H1 (cell line): ENCODE results near the gene TMEM39B. TPM values are rescaled to one million over a fixed set of nuclear protein-coding genes. Genes with fewer than 3 reads are reported as not detected.

Source experiments
- CTCF ChIA-PET: fragments of 300-600 bp; sonication (Branson Sonifier 250); formaldehyde crosslinking; loops from one replicate; lab custom pipeline; 2021; ENCODE audit not compliant: partially characterized antibody; lab: Charles Lee
- POLR2A ChIA-PET: fragments of 300-600 bp; sonication (Branson Sonifier 250); formaldehyde crosslinking; loops from one replicate; lab custom pipeline; 2021; ENCODE audit warnings: inconsistent platforms; ENCODE audit not compliant: partially characterized antibody; lab: Charles Lee
- DNase-seq, 2 experiments: peaks; one replicate each; pipeline versions ENCODE4 v3.0.0 to v3.0.0-alpha.2; 2010 to 2022; ENCODE audit warnings: low spot score in 2 of 2, low read depth in 1 of 2, mixed read lengths in 1 of 2
- FAIRE-seq: peaks from 2 replicates; lab custom pipeline; 2011; peaks lifted over from hg19 to GRCh38; lab: Jason Lieb, UNC
- H2AFZ ChIP-seq: 2 replicates; pipeline ENCODE4 v1.8.1; 2012; ENCODE audit warnings: low read length, inconsistent platforms
- H2AK5ac ChIP-seq: 2 replicates; pipeline ENCODE4 v1.6.1; 2013; ENCODE audit warnings: low read depth, low read length
- H2BK120ac ChIP-seq: replicated peaks from 2 replicates; pipeline ENCODE3; 2013; ENCODE audit warnings: low read depth, low read length, inconsistent platforms
- H2BK12ac ChIP-seq: 2 replicates; pipeline ENCODE4 v1.6.1; 2013; ENCODE audit warnings: low read depth, low read length
- H2BK15ac ChIP-seq: 2 replicates; pipeline ENCODE4 v1.6.1; 2013; ENCODE audit warnings: low read length
- H2BK20ac ChIP-seq: 2 replicates; pipeline ENCODE4 v1.6.1; 2013; ENCODE audit warnings: low read length
- H2BK5ac ChIP-seq: 2 replicates; pipeline ENCODE4 v1.6.1; 2013; ENCODE audit warnings: low read depth, low read length
- H3K14ac ChIP-seq: 2 replicates; pipeline ENCODE4 v1.6.1; 2013; ENCODE audit warnings: inconsistent platforms; ENCODE audit not compliant: insufficient read length
- H3K18ac ChIP-seq: 2 replicates; pipeline ENCODE4 v1.6.1; 2013; ENCODE audit warnings: low read length; ENCODE audit errors: extremely low read depth
- H3K23ac ChIP-seq: 2 replicates; pipeline ENCODE4 v1.6.1; 2013; ENCODE audit warnings: inconsistent platforms; ENCODE audit not compliant: insufficient read length
- H3K23me2 ChIP-seq: 2 replicates; pipeline ENCODE4 v1.6.1; 2013; ENCODE audit warnings: low read depth, low read length
- H3K27ac ChIP-seq: 2 replicates; pipeline ENCODE4 v1.6.1; 2011; ENCODE audit warnings: low read depth, low read length, inconsistent platforms
- H3K27me3 ChIP-seq, 4 experiments: replicated peaks in 1 of 4; 1 replicate in 1 of 4; 2 replicates in 3 of 4; pipeline versions ENCODE4 v1.6.1 to v1.8.1; 2011 to 2013; ENCODE audit warnings: low read length in 3 of 4, mild to moderate bottlenecking in 3 of 4, inconsistent platforms in 2 of 4, mixed read lengths in 2 of 4, moderate library complexity in 1 of 4; ENCODE audit not compliant: control insufficient read depth in 3 of 4, insufficient read depth in 3 of 4; ENCODE audit errors: extremely low read depth in 1 of 4
- H3K36me3 ChIP-seq, 4 experiments: 2 replicates each; pipeline versions ENCODE4 v1.6.1 to v1.8.1; 2011 to 2013; ENCODE audit warnings: mild to moderate bottlenecking in 4 of 4, low read length in 3 of 4, moderate library complexity in 2 of 4, control low read depth in 1 of 4, inconsistent platforms in 1 of 4; ENCODE audit not compliant: insufficient read depth in 4 of 4, control insufficient read depth in 2 of 4
- H3K4ac ChIP-seq: replicated peaks from 2 replicates; pipeline ENCODE3; 2013; ENCODE audit warnings: low read length, low read depth, mixed read lengths, inconsistent platforms; ENCODE audit not compliant: insufficient read length
- H3K4me1 ChIP-seq, 4 experiments: replicated peaks in 1 of 4; 1 replicate in 1 of 4; 2 replicates in 3 of 4; pipeline versions ENCODE4 v1.6.1 to v1.8.1; 2011 to 2013; ENCODE audit warnings: low read length in 3 of 4, inconsistent platforms in 2 of 4, mixed read lengths in 1 of 4; ENCODE audit not compliant: insufficient read depth in 4 of 4, control insufficient read depth in 3 of 4
- H3K4me2 ChIP-seq, 2 experiments: 2 replicates each; pipeline versions ENCODE4 v1.6.1 to v1.8.1; 2011 to 2013; ENCODE audit warnings: low read depth in 2 of 2, low read length in 2 of 2, control low read depth in 1 of 2, inconsistent platforms in 1 of 2, mild to moderate bottlenecking in 1 of 2; ENCODE audit not compliant: insufficient read depth in 1 of 2
- H3K4me3 ChIP-seq, 4 experiments: fragments of 200-600, 300-600 bp in 1 of 4; sonication (generic), shearing (Covaris generic), sonication (Bioruptor Twin) in 1 of 4; 2 replicates each; pipeline versions ENCODE4 v1.5.1 to v1.8.1; 2011 to 2016; ENCODE audit warnings: low read length in 4 of 4, low read depth in 3 of 4, control low read depth in 2 of 4, inconsistent platforms in 2 of 4, mild to moderate bottlenecking in 2 of 4, mixed read lengths in 1 of 4, moderate library complexity in 1 of 4; ENCODE audit not compliant: insufficient read depth in 2 of 4; ENCODE audit errors: extremely low read depth in 1 of 4
- H3K56ac ChIP-seq: replicated peaks from 2 replicates; pipeline ENCODE3; 2013; ENCODE audit warnings: low read depth, mild to moderate bottlenecking, mixed read lengths, low read length, inconsistent platforms; ENCODE audit not compliant: insufficient read length
- H3K79me1 ChIP-seq: 2 replicates; pipeline ENCODE4 v1.6.1; 2013; ENCODE audit warnings: low read depth, low read length, control low read depth
- H3K79me2 ChIP-seq, 2 experiments: 2 replicates each; pipeline versions ENCODE4 v1.6.1 to v1.8.1; 2012 to 2013; ENCODE audit warnings: low read length in 2 of 2, mild to moderate bottlenecking in 2 of 2, inconsistent platforms in 1 of 2; ENCODE audit not compliant: insufficient read depth in 2 of 2, control insufficient read depth in 1 of 2
- H3K9ac ChIP-seq, 4 experiments: replicated peaks in 1 of 4; 1 replicate in 1 of 4; 2 replicates in 3 of 4; pipeline versions ENCODE4 v1.6.1 to v1.8.1; 2011 to 2013; ENCODE audit warnings: low read depth in 3 of 4, low read length in 3 of 4, control low read depth in 2 of 4, mild to moderate bottlenecking in 2 of 4, moderate library complexity in 2 of 4, inconsistent platforms in 1 of 4; ENCODE audit errors: extremely low read depth in 1 of 4
- H3K9me3 ChIP-seq, 2 experiments: 2 replicates each; pipeline versions ENCODE4 v1.6.1 to v1.8.1; 2012 to 2013; ENCODE audit warnings: mild to moderate bottlenecking in 2 of 2, moderate library complexity in 2 of 2, control low read depth in 1 of 2, inconsistent platforms in 1 of 2, low read depth in 1 of 2, low read length in 1 of 2, mixed read lengths in 1 of 2; ENCODE audit not compliant: insufficient read depth in 2 of 2
- H4K20me1 ChIP-seq, 2 experiments: replicated peaks in 1 of 2; 2 replicates each; pipeline versions ENCODE3 to v1.8.1; 2011 to 2013; ENCODE audit warnings: inconsistent platforms in 2 of 2, low read length in 2 of 2, mild to moderate bottlenecking in 1 of 2; ENCODE audit not compliant: insufficient read depth in 2 of 2, control insufficient read depth in 1 of 2
- H4K5ac ChIP-seq: 2 replicates; pipeline ENCODE4 v1.6.1; 2013; ENCODE audit warnings: low read length, low read depth, mixed read lengths, inconsistent platforms; ENCODE audit not compliant: insufficient read length
- H4K8ac ChIP-seq: 2 replicates; pipeline ENCODE4 v1.8.0; 2013; ENCODE audit warnings: mild to moderate bottlenecking, moderate library complexity, low read length, inconsistent platforms; ENCODE audit not compliant: insufficient read depth; ENCODE audit errors: extremely low read depth
- H4K91ac ChIP-seq: replicated peaks from 2 replicates; pipeline ENCODE3; 2013; ENCODE audit warnings: low read length, mixed read lengths, inconsistent platforms; ENCODE audit not compliant: insufficient read length
- ASH2L ChIP-seq: fragments of 200-600, 300-600 bp; sonication (generic); IDR thresholded peaks from one replicate; pipeline ENCODE4 v1.7.1; 2017; ENCODE audit warnings: low read length
- CBX8 ChIP-seq: fragments of 300-800, 300-1000 bp; sonication (generic); IDR thresholded peaks from 2 replicates; pipeline ENCODE4 v1.7.1; 2016; ENCODE audit warnings: low read depth, low read length, borderline replicate concordance
- CHD2 ChIP-seq: IDR thresholded peaks from 2 replicates; pipeline ENCODE4 v1.6.1; 2012; ENCODE audit warnings: low read length, improper control_type of control experiment
- HDAC2 ChIP-seq, 2 experiments: fragments of 300-600 bp in 1 of 2; sonication (generic) in 1 of 2; IDR thresholded peaks; 2 replicates each; pipeline ENCODE4 v1.6.1; 2011 to 2012; ENCODE audit warnings: low read depth in 2 of 2, low read length in 2 of 2, mild to moderate bottlenecking in 2 of 2, moderate library complexity in 2 of 2, borderline replicate concordance in 1 of 2, inconsistent platforms in 1 of 2
- PHF8 ChIP-seq: fragments of 200-600 bp; sonication (generic); conservative IDR thresholded peaks from 2 replicates; pipeline ENCODE4 v1.7.1; 2012; ENCODE audit warnings: low read depth, mild to moderate bottlenecking, inconsistent platforms, low read length, moderate library complexity
- RAD21 ChIP-seq, 2 experiments: IDR thresholded peaks in 1 of 2; conservative IDR thresholded peaks in 1 of 2; 2 replicates each; pipeline ENCODE4 v1.6.1; 2011; ENCODE audit warnings: low read depth in 2 of 2, low read length in 2 of 2, improper control_type of control experiment in 1 of 2, inconsistent platforms in 1 of 2, mild to moderate bottlenecking in 1 of 2, moderate library complexity in 1 of 2
- RXRA ChIP-seq: IDR thresholded peaks from 2 replicates; pipeline ENCODE4 v1.6.1; 2011; ENCODE audit warnings: low read depth, mild to moderate bottlenecking, low read length, moderate library complexity; ENCODE audit not compliant: insufficient read depth
- SUZ12 ChIP-seq: fragments of 200-600 bp; sonication (generic); IDR thresholded peaks from 2 replicates; pipeline ENCODE4 v1.6.1; 2012; ENCODE audit warnings: mild to moderate bottlenecking, inconsistent platforms, low read length, moderate library complexity, mixed read lengths
- TAF1 ChIP-seq: IDR thresholded peaks from 2 replicates; pipeline ENCODE4 v1.6.1; 2011; ENCODE audit warnings: mild to moderate bottlenecking, low read depth, low read length
- TAF7 ChIP-seq: optimal IDR thresholded peaks from 2 replicates; pipeline ENCODE3; 2011; ENCODE audit warnings: low read depth, mild to moderate bottlenecking, inconsistent platforms, low read length, moderate library complexity, borderline replicate concordance
- WGBS, 2 experiments: shearing (Covaris generic) in 1 of 2; methylation state at CpG; one replicate each; pipeline versions ENCODE4 v1.1.6 to v1.1.7; 2013 to 2015; ENCODE audit warnings: low lambda C conversion rate in 2 of 2, mixed read lengths in 2 of 2, inconsistent platforms in 1 of 2, low coverage in 1 of 2, missing lambda C conversion rate in 1 of 2; ENCODE audit not compliant: insufficient replicate concordance in 2 of 2, insufficient coverage in 1 of 2, insufficient read length in 1 of 2; ENCODE audit errors: extremely low coverage in 1 of 2, missing lambda C conversion rate in 1 of 2; 5-methylcytosine and 5-hydroxymethylcytosine counted together
- polyA plus RNA-seq, 7 experiments: library from polyadenylated mRNA; depleted of rRNA in 3 of 7; stranded (reverse) in 5 of 7; unstranded in 2 of 7; fragments of >200 nt in 5 of 7; fragments of 200-250 nt in 2 of 7; gene quantifications; 1 replicate in 5 of 7; 2 replicates in 1 of 7; 4 replicates in 1 of 7; pipeline versions ENCODE4 v1.2.1 to v1.2.3, GENCODE V29; 2011 to 2013; ENCODE audit warnings: missing spikeins in 2 of 7, mixed read lengths in 2 of 7
- total RNA-seq: library from RNA; stranded (reverse); fragmentation: NEBNext Ultra II Directional; extraction: Animal tissue kit (Norgen Biotek cat#: 25700); gene quantifications from 2 replicates; pipeline ENCODE4 v1.2.1, GENCODE V29; 2021
- TF ChIP-seq, protein P1 (sequence below): IDR thresholded peaks from 2 replicates; pipeline ENCODE4 v1.6.1; 2012; ENCODE audit warnings: low read length, inconsistent platforms

Gene TMEM39B
- total and polyA plus RNA-seq, 2 of the 8 experiments (the other 6 are each of a cell fraction or from before 2014, with no cell fraction given) = 25.3 to 32.7 TPM

DNA sequence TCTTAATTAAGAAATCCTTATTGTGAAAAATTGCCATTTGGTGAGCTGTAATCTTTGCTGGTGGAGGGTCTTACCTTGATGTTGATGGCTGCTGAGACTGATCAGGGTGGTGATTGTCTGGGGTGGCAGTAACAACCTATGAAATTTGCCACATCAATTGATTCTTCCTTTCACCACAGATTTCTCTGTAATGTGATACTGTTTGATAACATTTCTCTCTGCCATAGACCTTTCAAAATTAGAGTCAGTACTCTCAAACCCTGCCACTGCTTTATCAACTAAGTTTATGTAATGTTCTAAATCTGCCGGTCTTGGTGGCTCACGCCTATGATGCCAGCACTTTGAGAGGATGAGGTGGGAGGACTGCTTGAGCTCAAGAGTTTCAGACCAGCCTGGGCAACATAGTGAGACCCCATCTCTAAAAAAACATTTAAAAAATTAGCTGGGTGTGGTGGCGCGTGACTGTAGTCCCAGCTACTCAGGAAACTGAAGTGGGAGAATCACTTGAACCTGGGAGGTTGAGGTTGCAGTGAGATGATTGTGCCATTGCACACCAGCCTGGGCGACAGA is 40.2 kb downstream of the TMEM39B start:
- Histone ChIP-seq H4K8ac (no peak overlapping the region), H4K20me1 (peaks cover 5 to 15% of the 10 kb centered on the region in 2 experiments), H3K23ac (no peak overlapping the region), H3K4ac (no peak overlapping the region), H3K27ac (no peak overlapping the region), H3K18ac (no peak overlapping the region), H2AFZ (no peak overlapping the region), H4K91ac (no peak overlapping the region), H2BK5ac (no peak overlapping the region), H3K9me3 (no peaks in the 10 kb centered on the region), H3K36me3 (no peaks in the 10 kb centered on the region), H2BK120ac (no peak overlapping the region), H2BK12ac (no peak overlapping the region), H3K4me3 (no peak overlapping the region), H2BK20ac (no peak overlapping the region), H3K4me1 (peaks cover 0 to 1% (median 0%) of the 10 kb centered on the region in 4 experiments; a peak in 1 of 7 replicates), H3K79me2 (peaks cover 21 to 89% of the 10 kb centered on the region in 2 experiments), H2BK15ac (no peak overlapping the region), H3K23me2 (no peaks in the 10 kb centered on the region), H2AK5ac (no peak overlapping the region), H3K4me2 (no peak overlapping the region), H3K9ac (no peak overlapping the region), H4K5ac (no peak overlapping the region), H3K14ac (no peak overlapping the region), H3K56ac (no peak overlapping the region), H3K27me3 (no peaks in the 10 kb centered on the region), H3K79me1 (peaks cover 2% of the 10 kb centered on the region)
- WGBS, 2 experiments = 97% methylated on average over 5 of the region's 5 CpGs; no CpG with 5 or more reads in 1 of the 2 experiments
- ChIA-PET POLR2A (interaction anchor here (0.9 to 4.1 kb wide), 4 partner anchors 9 to 98 kb away, joined by 3 to 21 read pairs (median 3); no protein-coding TSS in a partner anchor), CTCF (interaction anchor here (1.0 to 2.8 kb wide), 5 partner anchors 10 to 149 kb away, joined by 3 to 8 read pairs (median 4); partner anchors contain the start of gene TMEM39B)
- FAIRE-seq (no peak), DNase-seq (no peak)
- TF ChIP-seq CHD2 (no peak), RAD21 (IDR thresholded peaks at IDR 0.05 in 1 of 2, conservative IDR thresholded peaks at IDR 0.05 in 1 of 2; ENCODE audit: low read depth in 2 of 2, low read length in 2 of 2) (no peak), HDAC2 (IDR thresholded peaks at IDR 0.05; ENCODE audit: borderline replicate concordance in 1 of 2, low read depth in 2 of 2, low read length in 2 of 2) (no peak), RXRA (no peak), TAF1 (no peak), ASH2L (no peak), CBX8 (no peak), SUZ12 (no peak), TAF7 (no peak), PHF8 (no peak)
- TF ChIP-seq, protein P1, sequence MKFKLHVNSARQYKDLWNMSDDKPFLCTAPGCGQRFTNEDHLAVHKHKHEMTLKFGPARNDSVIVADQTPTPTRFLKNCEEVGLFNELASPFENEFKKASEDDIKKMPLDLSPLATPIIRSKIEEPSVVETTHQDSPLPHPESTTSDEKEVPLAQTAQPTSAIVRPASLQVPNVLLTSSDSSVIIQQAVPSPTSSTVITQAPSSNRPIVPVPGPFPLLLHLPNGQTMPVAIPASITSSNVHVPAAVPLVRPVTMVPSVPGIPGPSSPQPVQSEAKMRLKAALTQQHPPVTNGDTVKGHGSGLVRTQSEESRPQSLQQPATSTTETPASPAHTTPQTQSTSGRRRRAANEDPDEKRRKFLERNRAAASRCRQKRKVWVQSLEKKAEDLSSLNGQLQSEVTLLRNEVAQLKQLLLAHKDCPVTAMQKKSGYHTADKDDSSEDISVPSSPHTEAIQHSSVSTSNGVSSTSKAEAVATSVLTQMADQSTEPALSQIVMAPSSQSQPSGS = no peak
